ENCODE measurements around the gene PBX1.

Gene PBX1

DNA sequence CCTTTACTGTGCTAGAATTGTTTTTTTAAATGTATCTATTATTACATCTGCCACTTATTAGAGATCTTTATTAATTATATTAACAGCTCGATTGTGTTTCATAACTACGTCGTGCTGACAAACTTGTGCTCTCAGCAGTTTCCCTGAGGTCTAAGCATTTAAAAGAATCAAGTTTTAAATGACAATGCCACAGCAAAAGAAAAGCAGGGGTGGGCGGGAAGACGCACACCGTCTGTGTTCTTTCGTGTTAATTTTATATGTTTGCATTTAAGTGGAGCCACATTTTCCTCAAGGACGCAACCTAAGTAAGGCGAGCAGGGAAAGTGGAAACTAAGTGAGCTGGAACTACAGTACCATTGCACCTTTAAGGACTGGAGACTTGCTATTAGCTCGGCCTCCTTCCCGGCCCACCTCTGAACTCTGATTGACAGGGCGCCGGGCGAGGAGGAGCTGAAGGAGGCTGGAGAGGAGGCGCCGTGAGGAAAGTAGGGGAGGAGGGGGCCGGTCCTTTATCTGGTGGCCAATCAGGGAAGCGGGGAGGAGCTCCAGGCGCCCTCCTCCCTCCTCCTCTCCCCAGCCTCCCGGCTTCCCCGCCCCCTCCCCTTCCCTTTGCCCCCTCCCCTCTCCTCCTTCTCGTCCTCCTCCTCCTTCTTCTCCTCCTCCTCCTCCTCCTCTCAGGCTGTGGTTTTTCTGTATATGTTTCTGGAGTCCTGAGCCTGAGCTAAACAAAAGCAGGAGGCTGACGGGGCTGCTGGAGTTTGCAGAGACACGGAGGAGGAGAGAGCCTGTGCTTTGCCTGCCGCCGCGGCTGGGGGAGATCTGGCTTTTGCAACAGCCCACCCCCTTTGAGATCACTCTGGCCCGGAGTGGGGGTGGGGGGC is at the start of gene PBX1:
Gene PBX1, plus strand, starts transcription at position 724 of the 881 bp plus-strand sequence.
- H4K20me1 ChIP-seq (ENCODE audit: control insufficient read depth, insufficient read depth, low read depth, low read length), result no peaks in the 10 kb centered on the region
- H3K9me2 ChIP-seq (replicated peaks; ENCODE audit: control insufficient read depth, low read length), result no peaks in the 10 kb centered on the region
- no peak within 1 kb of the TSS for H3K27ac ChIP-seq (ENCODE audit: low read depth, low read length)
- peak within 1 kb of the TSS; percentile 50 for H3K4me3 ChIP-seq (ENCODE audit: low read length)
- no peaks in the 10 kb centered on the region for H3F3A ChIP-seq (ENCODE audit: control insufficient read depth, insufficient read depth)
- H3K27me3 ChIP-seq (ENCODE audit: control insufficient read depth, low read length), result peaks cover 23% of the 10 kb centered on the region
- TF ChIP-seq, protein P1, sequence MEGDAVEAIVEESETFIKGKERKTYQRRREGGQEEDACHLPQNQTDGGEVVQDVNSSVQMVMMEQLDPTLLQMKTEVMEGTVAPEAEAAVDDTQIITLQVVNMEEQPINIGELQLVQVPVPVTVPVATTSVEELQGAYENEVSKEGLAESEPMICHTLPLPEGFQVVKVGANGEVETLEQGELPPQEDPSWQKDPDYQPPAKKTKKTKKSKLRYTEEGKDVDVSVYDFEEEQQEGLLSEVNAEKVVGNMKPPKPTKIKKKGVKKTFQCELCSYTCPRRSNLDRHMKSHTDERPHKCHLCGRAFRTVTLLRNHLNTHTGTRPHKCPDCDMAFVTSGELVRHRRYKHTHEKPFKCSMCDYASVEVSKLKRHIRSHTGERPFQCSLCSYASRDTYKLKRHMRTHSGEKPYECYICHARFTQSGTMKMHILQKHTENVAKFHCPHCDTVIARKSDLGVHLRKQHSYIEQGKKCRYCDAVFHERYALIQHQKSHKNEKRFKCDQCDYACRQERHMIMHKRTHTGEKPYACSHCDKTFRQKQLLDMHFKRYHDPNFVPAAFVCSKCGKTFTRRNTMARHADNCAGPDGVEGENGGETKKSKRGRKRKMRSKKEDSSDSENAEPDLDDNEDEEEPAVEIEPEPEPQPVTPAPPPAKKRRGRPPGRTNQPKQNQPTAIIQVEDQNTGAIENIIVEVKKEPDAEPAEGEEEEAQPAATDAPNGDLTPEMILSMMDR (IDR thresholded peaks at IDR 0.05; ENCODE audit: low read depth, low read length, poor library complexity, severe bottlenecking), result no peak
- no peak for TF ChIP-seq EZH2phosphoT487 (IDR thresholded peaks at IDR 0.05; ENCODE audit: borderline replicate concordance, low read length)
- H3K4me2 ChIP-seq (ENCODE audit: low read length), result peak within 1 kb of the TSS; percentile 53
- H3K9me3 ChIP-seq (ENCODE audit: control insufficient read depth, insufficient read depth, low read length), result no peaks in the 10 kb centered on the region
- H3K4me1 ChIP-seq (ENCODE audit: control insufficient read depth, low read length), result no peaks in the 10 kb centered on the region
- H3K36me3 ChIP-seq (ENCODE audit: control insufficient read depth, low read length), result no peaks in the 10 kb centered on the region
- H3K79me2 ChIP-seq (ENCODE audit: control insufficient read depth, low read length), result no peaks in the 10 kb centered on the region

DNA sequence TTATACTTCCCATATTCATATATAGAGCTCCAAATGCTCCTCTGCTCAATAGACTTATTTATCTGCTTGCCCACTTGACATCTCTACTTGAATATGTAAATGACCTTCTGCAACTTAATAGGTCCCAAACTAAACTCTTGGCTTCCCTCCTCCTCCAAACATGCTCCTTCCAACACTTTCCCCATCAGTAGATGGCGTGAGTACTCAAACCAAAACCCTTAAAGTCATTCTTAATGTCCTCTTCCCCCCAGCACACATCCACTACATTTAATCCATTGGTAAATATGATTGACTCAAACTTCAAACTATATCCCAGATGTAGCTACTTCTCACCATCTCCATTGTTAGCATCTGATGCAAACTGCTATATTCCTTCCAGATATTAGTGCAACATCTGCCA is 48.5 kb upstream of the PBX1 start:
- no peaks in the 10 kb centered on the region for H3K36me3 ChIP-seq (ENCODE audit: control insufficient read depth, low read length)
- no peaks in the 10 kb centered on the region for H3F3A ChIP-seq (ENCODE audit: control insufficient read depth, insufficient read depth)
- no peaks in the 10 kb centered on the region for H4K20me1 ChIP-seq (ENCODE audit: control insufficient read depth, insufficient read depth, low read depth, low read length)
- no peak overlapping the region for H3K4me3 ChIP-seq (ENCODE audit: low read length)
- no peak overlapping the region for H3K4me2 ChIP-seq (ENCODE audit: low read length)
- H3K4me1 ChIP-seq (ENCODE audit: control insufficient read depth, low read length), result no peaks in the 10 kb centered on the region
- no peaks in the 10 kb centered on the region for H3K9me2 ChIP-seq (replicated peaks; ENCODE audit: control insufficient read depth, low read length)
- H3K79me2 ChIP-seq (ENCODE audit: control insufficient read depth, low read length), result no peaks in the 10 kb centered on the region
- no peaks in the 10 kb centered on the region for H3K27me3 ChIP-seq (ENCODE audit: control insufficient read depth, low read length)
- TF ChIP-seq EZH2phosphoT487 (IDR thresholded peaks at IDR 0.05; ENCODE audit: borderline replicate concordance, low read length), result no peak
- TF ChIP-seq, protein P1 (IDR thresholded peaks at IDR 0.05; ENCODE audit: low read depth, low read length, poor library complexity, severe bottlenecking), result no peak
- no peaks in the 10 kb centered on the region for H3K9me3 ChIP-seq (ENCODE audit: control insufficient read depth, insufficient read depth, low read length)
- no peak overlapping the region for H3K27ac ChIP-seq (ENCODE audit: low read depth, low read length)

DNA sequence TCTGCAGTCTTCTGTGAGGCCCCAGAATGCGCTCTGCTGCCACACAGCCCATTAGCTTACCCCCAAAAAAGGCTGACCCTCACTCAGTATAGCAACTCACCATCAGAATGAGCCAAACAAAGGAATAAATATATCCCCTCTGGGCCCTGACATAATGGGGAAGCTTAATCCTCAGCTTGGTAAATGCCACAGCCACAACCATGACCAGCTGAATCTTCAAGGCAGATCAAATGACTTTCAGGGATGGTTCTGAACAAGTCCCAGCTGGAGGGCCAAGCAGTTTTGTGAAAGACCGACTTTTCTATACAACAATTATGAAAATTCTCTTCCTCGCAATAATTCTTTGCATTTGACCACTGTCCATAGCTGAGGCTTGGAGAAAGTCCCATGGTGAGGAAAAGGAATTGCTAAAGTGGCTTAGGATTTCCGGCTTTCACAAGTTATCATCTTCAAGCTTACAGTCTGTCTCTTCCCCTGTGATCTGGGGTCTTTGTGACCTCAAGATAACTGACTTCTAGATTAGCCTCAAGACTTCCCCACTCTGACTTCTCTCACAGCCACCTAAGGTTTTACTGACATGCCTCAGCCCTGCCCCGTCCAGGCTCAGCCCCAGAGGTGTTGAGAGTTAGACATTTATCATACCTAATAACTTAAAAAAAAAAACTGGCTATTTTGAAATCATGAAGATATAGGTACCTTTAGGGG is 47.8 kb upstream of the PBX1 start:
- Histone ChIP-seq H3F3A (ENCODE audit: control insufficient read depth, insufficient read depth) (no peaks in the 10 kb centered on the region), H3K27ac (ENCODE audit: low read depth, low read length) (no peak overlapping the region), H4K20me1 (ENCODE audit: control insufficient read depth, insufficient read depth, low read depth, low read length) (no peaks in the 10 kb centered on the region), H3K9me2 (replicated peaks; ENCODE audit: control insufficient read depth, low read length) (no peaks in the 10 kb centered on the region), H3K4me1 (ENCODE audit: control insufficient read depth, low read length) (no peaks in the 10 kb centered on the region), H3K79me2 (ENCODE audit: control insufficient read depth, low read length) (no peaks in the 10 kb centered on the region), H3K4me3 (ENCODE audit: low read length) (no peak overlapping the region), H3K9me3 (ENCODE audit: control insufficient read depth, insufficient read depth, low read length) (no peaks in the 10 kb centered on the region), H3K4me2 (ENCODE audit: low read length) (no peak overlapping the region), H3K36me3 (ENCODE audit: control insufficient read depth, low read length) (no peaks in the 10 kb centered on the region), H3K27me3 (ENCODE audit: control insufficient read depth, low read length) (no peaks in the 10 kb centered on the region)
- TF ChIP-seq, protein P1 (IDR thresholded peaks at IDR 0.05; ENCODE audit: low read depth, low read length, poor library complexity, severe bottlenecking), result no peak
- no peak for TF ChIP-seq EZH2phosphoT487 (IDR thresholded peaks at IDR 0.05; ENCODE audit: borderline replicate concordance, low read length)

All from DOHH2 (cell line).